PC-9 (cell line): ENCODE results near the gene APBB1IP. TPM values are rescaled to one million over a fixed set of nuclear protein-coding genes. Genes with fewer than 3 reads are reported as not detected.

Experiments
- BruUV-seq: library from RNA; stranded (reverse); fragments of 400-500 nt; replicated peaks from 2 replicates; lab custom pipeline; 2021; lab: Mats Ljungman, UMichigan
- CTCF ChIA-PET: fragments of 300-600 bp; sonication (Branson Sonifier 250); formaldehyde crosslinking; loops from one replicate; lab custom pipeline; 2022; ENCODE audit warnings: antibody characterized with exemption; lab: Charles Lee
- POLR2A ChIA-PET: fragments of 300-600 bp; sonication (Branson Sonifier 250); formaldehyde crosslinking; loops from one replicate; lab custom pipeline; 2022; ENCODE audit warnings: antibody characterized with exemption; ENCODE audit not compliant: unreplicated experiment; lab: Charles Lee
- DNase-seq, 2 experiments: peaks; one replicate each; pipeline versions ENCODE4 v3.0.0 to v3.0.0-alpha.2; 2015 to 2022; ENCODE audit warnings: mixed read lengths in 1 of 2
- H2AFZ ChIP-seq: fragments of 200-600 bp; sonication (generic); 2 replicates; pipeline ENCODE4 v1.8.1; 2017; ENCODE audit warnings: antibody characterized with exemption
- H3F3A ChIP-seq: fragments of 200-600 bp; sonication (generic); 2 replicates; pipeline ENCODE4 v1.8.1; 2017; ENCODE audit warnings: antibody characterized with exemption, mild to moderate bottlenecking, low read depth; ENCODE audit not compliant: insufficient read depth
- H3K27ac ChIP-seq: fragments of 200-600 bp; sonication (generic); 2 replicates; pipeline ENCODE4 v1.6.1; 2016; ENCODE audit warnings: mixed run types
- H3K27me3 ChIP-seq: fragments of 200-600 bp; sonication (generic); 2 replicates; pipeline ENCODE4 v1.6.1; 2016; ENCODE audit warnings: low read depth, mixed run types; ENCODE audit not compliant: insufficient read depth
- H3K36me3 ChIP-seq: fragments of 200-600 bp; sonication (generic); 2 replicates; pipeline ENCODE4 v1.6.1; 2016; ENCODE audit warnings: low read depth, mixed run types
- H3K4me1 ChIP-seq: fragments of 200-600 bp; sonication (generic); replicated peaks from 2 replicates; pipeline ENCODE4 v1.6.1; 2016; ENCODE audit warnings: mixed run types; ENCODE audit not compliant: insufficient read depth
- H3K4me2 ChIP-seq: fragments of 200-600 bp; sonication (generic); 2 replicates; pipeline ENCODE4 v1.6.1; 2017; ENCODE audit warnings: mixed run types
- H3K4me3 ChIP-seq: fragments of 200-600 bp; sonication (generic); 2 replicates; pipeline ENCODE4 v1.6.1; 2016; ENCODE audit warnings: mixed run types
- H3K79me2 ChIP-seq: fragments of 200-600 bp; sonication (generic); 2 replicates; pipeline ENCODE4 v1.6.1; 2017; ENCODE audit warnings: low read depth, mixed run types
- H3K9me2 ChIP-seq: fragments of 200-600 bp; sonication (generic); 2 replicates; pipeline ENCODE4 v1.8.1; 2017; ENCODE audit warnings: mild to moderate bottlenecking; ENCODE audit not compliant: insufficient read depth
- H3K9me3 ChIP-seq: fragments of 200-600 bp; sonication (generic); 2 replicates; pipeline ENCODE4 v1.8.1; 2016; ENCODE audit warnings: low read depth; ENCODE audit not compliant: insufficient read depth
- H4K20me1 ChIP-seq: fragments of 200-600 bp; sonication (generic); 2 replicates; pipeline ENCODE4 v1.8.1; 2017; ENCODE audit not compliant: insufficient read depth
- EZH2 ChIP-seq: fragments of 200-600 bp; sonication (generic); IDR thresholded peaks from 2 replicates; pipeline ENCODE4 v1.8.0; 2017; ENCODE audit warnings: antibody characterized with exemption, low read depth
- intact Hi-C: fragments of 100-400 bp; cut with micrococcal nuclease; formaldehyde crosslinking; loops from one replicate; pipeline ENCODE4 v1.10.0; 2022; ENCODE audit not compliant: unreplicated experiment
- total RNA-seq: library from RNA; stranded (reverse); gene quantifications from 2 replicates; pipeline ENCODE4 v1.2.3, GENCODE V29; 2021
- TF ChIP-seq, protein P1 (sequence below): fragments of 200-600 bp; sonication (generic); conservative IDR thresholded peaks from 2 replicates; pipeline ENCODE4 v1.6.1; 2017; ENCODE audit warnings: mixed run types, antibody characterized with exemption, mild to moderate bottlenecking, moderate library complexity

The APBB1IP gene
- total RNA-seq, 1 experiment from 2014 or later: not detected

DNA sequence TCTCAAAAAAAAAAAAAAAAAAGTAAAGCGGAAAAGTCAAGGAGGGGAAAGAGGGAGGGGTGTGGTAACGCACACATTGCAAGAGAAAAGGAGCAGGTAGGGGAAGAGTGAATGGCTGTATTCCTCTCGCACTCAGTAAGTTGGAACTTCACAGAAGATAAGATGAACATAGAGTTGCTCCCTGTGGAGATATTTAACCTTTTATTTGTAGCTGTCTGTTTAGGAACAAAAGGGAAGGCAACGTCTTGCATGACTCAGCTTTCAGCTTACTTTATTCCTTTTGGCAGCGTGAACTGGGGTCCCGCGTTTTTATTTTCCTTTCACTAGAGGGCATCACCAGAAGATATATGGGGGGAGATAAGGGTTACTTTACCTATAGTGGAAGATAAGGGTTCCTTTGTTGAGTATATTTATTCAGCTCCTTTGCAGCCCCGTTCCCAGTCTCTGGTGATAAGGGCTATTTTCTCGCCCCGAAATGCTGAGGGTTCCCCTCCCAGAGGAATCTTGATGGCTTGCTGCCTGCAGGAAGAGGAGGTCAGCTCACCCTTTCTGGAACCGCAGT lies 78.5 kb downstream of the APBB1IP start:
- TF ChIP-seq, protein P1, sequence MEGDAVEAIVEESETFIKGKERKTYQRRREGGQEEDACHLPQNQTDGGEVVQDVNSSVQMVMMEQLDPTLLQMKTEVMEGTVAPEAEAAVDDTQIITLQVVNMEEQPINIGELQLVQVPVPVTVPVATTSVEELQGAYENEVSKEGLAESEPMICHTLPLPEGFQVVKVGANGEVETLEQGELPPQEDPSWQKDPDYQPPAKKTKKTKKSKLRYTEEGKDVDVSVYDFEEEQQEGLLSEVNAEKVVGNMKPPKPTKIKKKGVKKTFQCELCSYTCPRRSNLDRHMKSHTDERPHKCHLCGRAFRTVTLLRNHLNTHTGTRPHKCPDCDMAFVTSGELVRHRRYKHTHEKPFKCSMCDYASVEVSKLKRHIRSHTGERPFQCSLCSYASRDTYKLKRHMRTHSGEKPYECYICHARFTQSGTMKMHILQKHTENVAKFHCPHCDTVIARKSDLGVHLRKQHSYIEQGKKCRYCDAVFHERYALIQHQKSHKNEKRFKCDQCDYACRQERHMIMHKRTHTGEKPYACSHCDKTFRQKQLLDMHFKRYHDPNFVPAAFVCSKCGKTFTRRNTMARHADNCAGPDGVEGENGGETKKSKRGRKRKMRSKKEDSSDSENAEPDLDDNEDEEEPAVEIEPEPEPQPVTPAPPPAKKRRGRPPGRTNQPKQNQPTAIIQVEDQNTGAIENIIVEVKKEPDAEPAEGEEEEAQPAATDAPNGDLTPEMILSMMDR: no peak
- no peak for TF ChIP-seq EZH2
- Histone ChIP-seq H3F3A (no peaks in the 10 kb centered on the region), H3K9me2 (no peaks in the 10 kb centered on the region), H3K79me2 (no peaks in the 10 kb centered on the region), H3K27ac (no peak overlapping the region), H4K20me1 (no peaks in the 10 kb centered on the region), H3K27me3 (no peaks in the 10 kb centered on the region), H3K4me2 (no peak overlapping the region), H3K4me1 (no peaks in the 10 kb centered on the region), H3K4me3 (no peak overlapping the region), H2AFZ (no peak overlapping the region), H3K36me3 (no peaks in the 10 kb centered on the region), H3K9me3 (no peaks in the 10 kb centered on the region)
- CTCF ChIA-PET: no interaction called here
- no TSS peak for BruUV-seq
- POLR2A ChIA-PET: interaction anchor here (0.7 kb wide), 1 partner anchor 431 kb away, joined by 9 read pairs; no protein-coding TSS in a partner anchor
- intact Hi-C loops: no loop called here
- no peak for DNase-seq

DNA sequence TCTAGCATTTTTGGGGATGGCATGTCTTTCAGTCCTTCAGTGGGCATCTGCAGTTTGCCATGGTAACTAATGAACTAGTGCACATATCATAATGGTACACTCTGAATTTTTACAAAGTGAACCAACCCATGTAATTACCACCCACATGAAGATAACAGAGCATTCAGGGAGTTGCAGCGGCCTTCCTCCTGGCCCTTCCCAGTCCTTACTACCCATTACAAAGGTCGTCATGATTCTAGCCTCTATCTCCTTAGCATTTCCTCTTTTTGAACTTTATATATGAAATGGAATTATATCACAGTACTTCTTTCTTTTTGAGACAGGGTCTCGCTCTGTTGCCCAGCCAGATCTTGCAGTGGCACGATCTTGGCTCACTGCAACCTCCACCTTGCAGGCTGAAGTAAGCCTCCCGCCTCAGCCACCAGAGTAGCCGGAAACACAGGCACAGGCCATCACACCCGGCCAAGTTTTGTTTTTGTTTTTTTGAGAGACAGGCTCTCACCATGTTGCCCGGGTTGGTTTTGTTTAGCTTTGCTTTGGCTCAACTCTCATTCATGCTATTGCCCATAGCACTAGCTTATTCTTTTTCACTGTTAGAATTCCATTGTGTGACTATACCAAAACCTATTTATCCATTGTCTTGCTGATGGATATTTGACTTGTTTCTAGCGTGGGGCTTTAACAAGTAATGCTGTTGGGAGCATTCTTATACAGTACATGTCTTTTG lies 79.2 kb downstream of the APBB1IP start:
- TF ChIP-seq EZH2: no peak
- Histone ChIP-seq H3K9me3 (no peaks in the 10 kb centered on the region), H3K4me2 (no peak overlapping the region), H3K79me2 (no peaks in the 10 kb centered on the region), H3K4me3 (no peak overlapping the region), H3K36me3 (no peaks in the 10 kb centered on the region), H3K9me2 (no peaks in the 10 kb centered on the region), H3F3A (no peaks in the 10 kb centered on the region), H3K4me1 (no peaks in the 10 kb centered on the region), H3K27me3 (no peaks in the 10 kb centered on the region), H2AFZ (no peak overlapping the region), H4K20me1 (no peaks in the 10 kb centered on the region), H3K27ac (no peak overlapping the region)
- no TSS peak for BruUV-seq
- CTCF ChIA-PET: no interaction called here
- no peak for DNase-seq
- intact Hi-C loops: no loop called here
- POLR2A ChIA-PET: interaction anchor here (0.7 kb wide), 1 partner anchor 431 kb away, joined by 9 read pairs; no protein-coding TSS in a partner anchor

DNA sequence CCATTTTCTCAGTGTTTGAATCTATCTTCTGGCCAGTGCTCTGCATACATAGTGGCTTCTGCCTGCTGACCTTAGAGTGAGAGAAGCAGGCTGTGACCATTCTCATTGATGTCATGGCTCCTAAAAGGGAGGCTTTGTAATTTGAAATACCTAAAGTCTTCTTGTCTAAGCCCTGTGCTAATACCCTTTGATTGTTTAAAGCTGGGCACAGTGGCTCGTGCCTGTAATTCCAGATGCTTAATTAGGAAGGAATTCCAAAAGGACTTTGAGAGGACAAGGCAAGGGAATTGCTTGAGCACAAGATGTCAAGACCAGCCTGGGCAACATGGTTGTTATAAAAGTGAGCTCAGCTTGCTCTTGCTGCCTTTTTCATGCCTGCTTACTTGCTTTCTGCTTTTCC lies 81.7 kb downstream of the APBB1IP start:
- POLR2A ChIA-PET: no interaction called here

More for the DNA sequence above, 81.7 kb downstream of the APBB1IP start:
- Histone ChIP-seq H3K9me3 (no peaks in the 10 kb centered on the region), H3K27me3 (no peaks in the 10 kb centered on the region), H3K79me2 (no peaks in the 10 kb centered on the region), H3K36me3 (no peaks in the 10 kb centered on the region), H3K27ac (no peak overlapping the region), H3K9me2 (no peaks in the 10 kb centered on the region), H4K20me1 (no peaks in the 10 kb centered on the region), H3F3A (no peaks in the 10 kb centered on the region), H3K4me3 (no peak overlapping the region), H3K4me1 (no peaks in the 10 kb centered on the region), H2AFZ (no peak overlapping the region), H3K4me2 (no peak overlapping the region)
- CTCF ChIA-PET: no interaction called here
- no TSS peak for BruUV-seq
- TF ChIP-seq, protein P1: no peak
- no peak for TF ChIP-seq EZH2
- intact Hi-C loops: no loop called here
- no peak for DNase-seq
